ENCODE data around the gene UPP2. TPM values are rescaled to one million over a fixed set of nuclear protein-coding genes. Genes with fewer than 3 reads are reported as not detected.

The UPP2 gene
- total and polyA plus RNA-seq, 2 of the 13 experiments (the other 11 are each of a cell fraction or from before 2014, with no cell fraction given) = 0.07 to 0.28 TPM

DNA sequence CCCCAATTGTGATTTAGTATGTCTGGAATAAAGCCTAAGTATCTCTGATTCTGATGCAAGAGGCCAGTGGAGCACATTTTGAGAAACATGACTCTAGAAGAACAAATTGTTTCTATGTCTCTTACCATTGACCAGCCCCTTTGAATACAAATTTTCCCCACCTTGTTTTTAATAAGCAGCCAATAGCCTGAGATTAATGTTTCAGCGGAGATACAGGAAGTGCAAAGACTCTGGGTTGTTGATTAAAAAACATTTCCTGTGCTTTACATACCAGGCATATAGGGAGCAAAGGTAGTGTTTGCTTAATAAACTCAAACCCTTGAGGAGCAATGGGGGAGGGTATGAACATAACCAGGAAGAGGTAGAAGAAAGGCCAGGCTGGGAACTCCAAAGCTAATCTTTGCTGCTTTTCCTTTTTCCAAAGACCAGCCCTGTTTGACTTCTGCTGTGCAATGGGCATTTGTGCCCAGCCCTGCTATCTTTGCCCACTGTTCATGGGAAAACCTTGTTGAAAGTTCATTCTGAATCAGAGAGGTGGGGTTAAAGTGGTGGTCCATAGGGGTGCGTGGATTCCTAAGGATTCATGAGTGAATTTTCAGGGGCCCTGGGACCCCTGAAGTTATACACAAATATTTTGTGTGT lies 29.3 kb downstream of the UPP2 start (continued):
- TF ChIP-seq, protein P1, sequence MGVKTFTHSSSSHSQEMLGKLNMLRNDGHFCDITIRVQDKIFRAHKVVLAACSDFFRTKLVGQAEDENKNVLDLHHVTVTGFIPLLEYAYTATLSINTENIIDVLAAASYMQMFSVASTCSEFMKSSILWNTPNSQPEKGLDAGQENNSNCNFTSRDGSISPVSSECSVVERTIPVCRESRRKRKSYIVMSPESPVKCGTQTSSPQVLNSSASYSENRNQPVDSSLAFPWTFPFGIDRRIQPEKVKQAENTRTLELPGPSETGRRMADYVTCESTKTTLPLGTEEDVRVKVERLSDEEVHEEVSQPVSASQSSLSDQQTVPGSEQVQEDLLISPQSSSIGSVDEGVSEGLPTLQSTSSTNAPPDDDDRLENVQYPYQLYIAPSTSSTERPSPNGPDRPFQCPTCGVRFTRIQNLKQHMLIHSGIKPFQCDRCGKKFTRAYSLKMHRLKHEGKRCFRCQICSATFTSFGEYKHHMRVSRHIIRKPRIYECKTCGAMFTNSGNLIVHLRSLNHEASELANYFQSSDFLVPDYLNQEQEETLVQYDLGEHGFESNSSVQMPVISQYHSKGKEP (CRISPR knock-in tag; IDR thresholded peaks at IDR 0.05) = no peak
- no peak for TF ChIP-seq ZSCAN22 (CRISPR knock-in tag; IDR thresholded peaks at IDR 0.05)
- TF ChIP-seq CCAR2 (optimal IDR thresholded peaks at IDR 0.05; ENCODE audit: low read depth, low read length) = no peak
- no peak for TF ChIP-seq TOE1 (CRISPR knock-in tag; IDR thresholded peaks at IDR 0.05)
- no peak for TF ChIP-seq ZNF777 (CRISPR knock-in tag; IDR thresholded peaks at IDR 0.05)
- no peak for TF ChIP-seq MEIS1 (CRISPR knock-in tag; IDR thresholded peaks at IDR 0.05; ENCODE audit: borderline replicate concordance)
- TF ChIP-seq SETDB1 (CRISPR knock-in tag; IDR thresholded peaks at IDR 0.05; ENCODE audit: borderline replicate concordance) = no peak
- TF ChIP-seq HDAC2 (CRISPR knock-in tag; IDR thresholded peaks at IDR 0.05) = peak; percentile 95
- peak; percentile 99 for TF ChIP-seq MED1 (CRISPR knock-in tag; IDR thresholded peaks at IDR 0.05)
- TF ChIP-seq CREM (IDR thresholded peaks at IDR 0.05) = peak; percentile 91
- TF ChIP-seq CREM (CRISPR knock-in tag; IDR thresholded peaks at IDR 0.05) = no peak
- TF ChIP-seq KLF16 (CRISPR knock-in tag; IDR thresholded peaks at IDR 0.05) = peak in 1 of 2 experiments; percentile 91; a peak in 2 of 4 replicates
- TF ChIP-seq CBFB (CRISPR knock-in tag; IDR thresholded peaks at IDR 0.05) = peak; percentile 82
- TF ChIP-seq ZNF850 (CRISPR knock-in tag; conservative IDR thresholded peaks at IDR 0.05) = no peak
- no peak for TF ChIP-seq ZNF674 (CRISPR knock-in tag; IDR thresholded peaks at IDR 0.05; ENCODE audit: low read depth)
- TF ChIP-seq NAIF1 (CRISPR knock-in tag; IDR thresholded peaks at IDR 0.05; ENCODE audit: borderline replicate concordance) = no peak
- TF ChIP-seq, protein P2, sequence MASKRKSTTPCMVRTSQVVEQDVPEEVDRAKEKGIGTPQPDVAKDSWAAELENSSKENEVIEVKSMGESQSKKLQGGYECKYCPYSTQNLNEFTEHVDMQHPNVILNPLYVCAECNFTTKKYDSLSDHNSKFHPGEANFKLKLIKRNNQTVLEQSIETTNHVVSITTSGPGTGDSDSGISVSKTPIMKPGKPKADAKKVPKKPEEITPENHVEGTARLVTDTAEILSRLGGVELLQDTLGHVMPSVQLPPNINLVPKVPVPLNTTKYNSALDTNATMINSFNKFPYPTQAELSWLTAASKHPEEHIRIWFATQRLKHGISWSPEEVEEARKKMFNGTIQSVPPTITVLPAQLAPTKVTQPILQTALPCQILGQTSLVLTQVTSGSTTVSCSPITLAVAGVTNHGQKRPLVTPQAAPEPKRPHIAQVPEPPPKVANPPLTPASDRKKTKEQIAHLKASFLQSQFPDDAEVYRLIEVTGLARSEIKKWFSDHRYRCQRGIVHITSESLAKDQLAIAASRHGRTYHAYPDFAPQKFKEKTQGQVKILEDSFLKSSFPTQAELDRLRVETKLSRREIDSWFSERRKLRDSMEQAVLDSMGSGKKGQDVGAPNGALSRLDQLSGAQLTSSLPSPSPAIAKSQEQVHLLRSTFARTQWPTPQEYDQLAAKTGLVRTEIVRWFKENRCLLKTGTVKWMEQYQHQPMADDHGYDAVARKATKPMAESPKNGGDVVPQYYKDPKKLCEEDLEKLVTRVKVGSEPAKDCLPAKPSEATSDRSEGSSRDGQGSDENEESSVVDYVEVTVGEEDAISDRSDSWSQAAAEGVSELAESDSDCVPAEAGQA (IDR thresholded peaks at IDR 0.05; ENCODE audit: low read depth) = no peak
- TF ChIP-seq, protein P2 (CRISPR knock-in tag; IDR thresholded peaks at IDR 0.05; ENCODE audit: borderline replicate concordance) = peak; percentile 73; the same call in 1 of the 2 replicates
- peak; percentile 82; the same call in 1 of the 2 replicates for TF ChIP-seq KAT7 (CRISPR knock-in tag; IDR thresholded peaks at IDR 0.05; ENCODE audit: borderline replicate concordance)
- TF ChIP-seq ZBTB7A (CRISPR knock-in tag; IDR thresholded peaks at IDR 0.05) = no peak; the same call in 1 of the 2 replicates
- TF ChIP-seq ZC3H4 (CRISPR knock-in tag; IDR thresholded peaks at IDR 0.05; ENCODE audit: borderline replicate concordance) = 0 out of 2 replicates have a peak, but pooled peaks have one; percentile 22
- TF ChIP-seq, protein P3, sequence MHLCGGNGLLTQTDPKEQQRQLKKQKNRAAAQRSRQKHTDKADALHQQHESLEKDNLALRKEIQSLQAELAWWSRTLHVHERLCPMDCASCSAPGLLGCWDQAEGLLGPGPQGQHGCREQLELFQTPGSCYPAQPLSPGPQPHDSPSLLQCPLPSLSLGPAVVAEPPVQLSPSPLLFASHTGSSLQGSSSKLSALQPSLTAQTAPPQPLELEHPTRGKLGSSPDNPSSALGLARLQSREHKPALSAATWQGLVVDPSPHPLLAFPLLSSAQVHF (CRISPR knock-in tag; IDR thresholded peaks at IDR 0.05) = no peak
